T-helper 2 cell treated with Interferon-gamma antibody and Interleukin-4, amounts not matched to agents 5 μg/mL and 100 μg/mL, for 36 hours (primary cell): ENCODE data around the gene DIDO1.

Experiments
- DNase-seq: peaks from one replicate; pipeline ENCODE4 v3.0.0; 2021; ENCODE audit warnings: low spot score
- H3K27ac Mint-ChIP-seq: one replicate; pipeline ENCODE4 v1.8.0; 2021; ENCODE audit warnings: mild to moderate bottlenecking, mixed read lengths
- H3K27me3 Mint-ChIP-seq: one replicate; pipeline ENCODE4 v1.8.0; 2021; ENCODE audit warnings: low read depth, mixed read lengths
- H3K36me3 Mint-ChIP-seq: one replicate; pipeline ENCODE4 v1.8.0; 2021; ENCODE audit warnings: low read depth, mixed read lengths
- H3K4me1 Mint-ChIP-seq: one replicate; pipeline ENCODE4 v1.8.0; 2021; ENCODE audit warnings: low read depth, mixed read lengths
- H3K4me3 Mint-ChIP-seq: one replicate; pipeline ENCODE4 v1.8.0; 2022; ENCODE audit warnings: mild to moderate bottlenecking, moderate library complexity, mixed read lengths
- H3K9me3 Mint-ChIP-seq: one replicate; pipeline ENCODE4 v1.8.0; 2021; ENCODE audit warnings: mixed read lengths

Gene DIDO1

DNA sequence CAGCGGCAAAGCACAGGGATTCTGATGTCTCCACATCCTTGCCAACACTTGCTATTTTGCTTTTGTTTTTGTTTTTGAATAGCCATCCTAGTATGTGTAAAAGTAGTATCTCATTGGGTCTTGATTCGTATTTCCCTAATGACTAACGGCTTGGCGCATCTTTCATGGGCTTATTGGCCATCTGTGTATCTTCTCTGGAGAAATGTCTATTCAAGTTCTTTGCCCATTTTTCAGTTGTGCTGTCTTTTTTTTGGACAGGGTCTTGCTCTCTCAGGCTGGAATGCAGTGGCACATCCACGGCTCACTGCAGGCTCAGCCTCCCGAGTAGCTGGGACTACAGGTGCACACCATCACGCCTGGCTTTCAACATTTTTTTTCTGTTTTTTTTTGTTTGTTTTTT is 82.1 kb downstream of the DIDO1 start:
- no peak overlapping the region for H3K27ac Mint-ChIP-seq
- H3K9me3 Mint-ChIP-seq, result no peaks in the 10 kb centered on the region
- no peak for DNase-seq
- no peaks in the 10 kb centered on the region for H3K27me3 Mint-ChIP-seq
- H3K36me3 Mint-ChIP-seq, result peaks cover 2% of the 10 kb centered on the region
- H3K4me3 Mint-ChIP-seq, result no peak overlapping the region
- H3K4me1 Mint-ChIP-seq, result no peaks in the 10 kb centered on the region

GRCh38 chr20:62843656-62844055 is 82.6 kb downstream of the DIDO1 start:
- DNase-seq, result no peak
- Mint-ChIP-seq H3K9me3 (no peaks in the 10 kb centered on the region), H3K27ac (no peak overlapping the region), H3K36me3 (peaks cover 2% of the 10 kb centered on the region), H3K4me1 (no peaks in the 10 kb centered on the region), H3K27me3 (no peaks in the 10 kb centered on the region), H3K4me3 (no peak overlapping the region)

- H3K4me3 Mint-ChIP-seq, result no peak overlapping the region
- H3K4me1 Mint-ChIP-seq, result no peaks in the 10 kb centered on the region
- no peak overlapping the region for H3K27ac Mint-ChIP-seq
- no peak for DNase-seq
- no peaks in the 10 kb centered on the region for H3K27me3 Mint-ChIP-seq
- peaks cover 2% of the 10 kb centered on the region for H3K36me3 Mint-ChIP-seq
- no peaks in the 10 kb centered on the region for H3K9me3 Mint-ChIP-seq
Measured at GRCh38 chr20:62841705-62842212, 84.5 kb downstream of the DIDO1 start.

GRCh38 chr20:62840244-62841197 is 85.8 kb downstream of the DIDO1 start:
- DNase-seq, result no peak
- Mint-ChIP-seq H3K27me3 (no peaks in the 10 kb centered on the region), H3K9me3 (no peaks in the 10 kb centered on the region), H3K4me3 (no peak overlapping the region), H3K27ac (no peak overlapping the region), H3K36me3 (peaks cover 2% of the 10 kb centered on the region), H3K4me1 (no peaks in the 10 kb centered on the region)

- Mint-ChIP-seq H3K27me3 (no peaks in the 10 kb centered on the region), H3K9me3 (no peaks in the 10 kb centered on the region), H3K36me3 (peaks cover 2% of the 10 kb centered on the region), H3K4me3 (no peak overlapping the region), H3K27ac (no peak overlapping the region), H3K4me1 (no peaks in the 10 kb centered on the region)
- DNase-seq, result no peak
Measured at GRCh38 chr20:62839816-62840215, 86.5 kb downstream of the DIDO1 start.

GRCh38 chr20:62839261-62839660 is 87.0 kb downstream of the DIDO1 start:
- Mint-ChIP-seq H3K9me3 (no peaks in the 10 kb centered on the region), H3K4me1 (no peaks in the 10 kb centered on the region), H3K27me3 (no peaks in the 10 kb centered on the region), H3K36me3 (peaks cover 2% of the 10 kb centered on the region), H3K27ac (no peak overlapping the region), H3K4me3 (no peak overlapping the region)
- no peak for DNase-seq

DNA sequence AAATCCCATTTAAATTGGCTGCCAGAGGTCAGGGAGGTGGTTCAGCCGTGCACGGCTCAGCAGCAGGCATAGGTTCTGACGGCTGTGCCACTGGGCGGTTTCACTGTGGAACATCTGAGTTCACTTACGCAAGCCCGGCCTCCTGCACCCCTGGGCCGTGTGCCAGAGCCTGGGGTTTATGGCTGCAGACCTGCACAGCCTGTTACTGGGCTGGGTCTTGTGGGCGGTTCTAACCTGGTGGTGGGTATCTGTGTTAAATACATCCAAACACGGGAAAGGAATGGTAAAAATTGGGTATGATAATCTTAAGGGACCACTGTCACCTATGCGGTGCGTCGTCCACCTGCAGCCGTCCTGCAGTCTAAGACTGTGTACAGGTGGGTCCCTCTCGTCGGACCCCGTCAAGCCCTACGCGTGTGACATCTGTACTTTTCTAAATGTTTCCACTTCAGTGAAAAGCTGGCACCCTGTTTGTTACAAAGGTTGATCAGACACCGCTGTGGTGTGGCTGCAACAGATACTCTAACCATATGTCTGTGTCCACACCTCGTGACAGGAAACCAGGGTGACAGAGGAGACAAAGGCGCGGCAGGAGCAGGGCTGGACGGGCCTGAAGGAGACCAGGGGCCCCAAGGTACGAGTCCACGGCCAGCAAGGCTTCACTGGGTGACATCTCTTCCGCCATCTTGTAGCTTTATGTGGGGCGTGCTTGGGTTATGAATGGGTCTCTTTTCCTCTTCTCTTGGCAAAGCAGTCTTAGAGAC is 88.0 kb downstream of the DIDO1 start:
- DNase-seq, result no peak
- Mint-ChIP-seq H3K27me3 (no peaks in the 10 kb centered on the region), H3K36me3 (no peaks in the 10 kb centered on the region), H3K9me3 (no peaks in the 10 kb centered on the region), H3K4me1 (no peaks in the 10 kb centered on the region), H3K4me3 (no peak overlapping the region), H3K27ac (no peak overlapping the region)

DNA sequence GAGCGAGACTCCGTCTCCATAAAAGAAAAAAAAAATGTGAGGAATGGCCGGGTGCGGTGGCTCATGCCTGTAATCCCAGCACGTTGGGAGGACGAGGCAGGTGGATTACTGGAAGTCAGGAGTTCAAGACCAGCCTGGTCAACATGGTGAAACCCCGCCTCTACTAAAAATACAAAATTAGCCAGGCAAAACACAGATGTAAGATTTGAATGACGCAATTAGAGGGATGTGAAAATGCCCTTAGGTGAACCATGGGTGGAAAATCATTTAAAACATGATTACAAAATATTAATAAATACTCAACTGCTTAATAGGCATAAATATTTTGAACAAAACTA is 88.5 kb downstream of the DIDO1 start:
- no peaks in the 10 kb centered on the region for H3K36me3 Mint-ChIP-seq
- H3K27me3 Mint-ChIP-seq, result no peaks in the 10 kb centered on the region
- no peaks in the 10 kb centered on the region for H3K9me3 Mint-ChIP-seq
- no peak overlapping the region for H3K27ac Mint-ChIP-seq
- H3K4me3 Mint-ChIP-seq, result no peak overlapping the region
- no peak for DNase-seq
- peaks cover 2% of the 10 kb centered on the region for H3K4me1 Mint-ChIP-seq

DNA sequence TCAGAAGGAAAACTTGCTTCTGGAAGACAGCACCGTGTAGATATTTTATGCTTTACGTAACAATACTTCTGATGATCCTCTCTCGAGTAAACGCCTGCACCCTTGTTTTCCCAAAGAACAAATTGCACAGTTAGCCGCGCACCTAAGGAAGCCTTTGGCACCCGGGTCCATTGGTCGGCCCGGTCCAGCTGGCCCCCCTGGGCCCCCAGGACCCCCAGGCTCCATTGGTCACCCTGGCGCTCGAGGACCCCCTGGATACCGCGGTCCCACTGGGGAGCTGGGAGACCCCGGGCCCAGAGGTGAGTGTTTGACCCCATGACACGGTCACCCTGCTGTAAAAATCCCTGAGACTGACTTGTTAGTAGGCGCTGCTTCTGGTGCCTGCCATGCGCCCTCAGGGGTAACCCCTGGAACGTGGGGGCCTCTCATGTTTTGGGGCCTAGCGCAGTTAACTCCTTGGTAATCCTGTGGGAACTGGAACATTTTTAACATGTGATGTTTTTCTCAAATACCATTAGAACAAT is 89.3 kb downstream of the DIDO1 start:
- Mint-ChIP-seq H3K4me3 (no peak overlapping the region), H3K36me3 (no peaks in the 10 kb centered on the region), H3K27me3 (no peaks in the 10 kb centered on the region), H3K4me1 (peaks cover 8% of the 10 kb centered on the region), H3K27ac (no peak overlapping the region), H3K9me3 (no peaks in the 10 kb centered on the region)
- no peak for DNase-seq

- Mint-ChIP-seq H3K4me3 (no peak overlapping the region), H3K4me1 (peaks cover 8% of the 10 kb centered on the region), H3K27ac (no peak overlapping the region), H3K27me3 (no peaks in the 10 kb centered on the region), H3K36me3 (no peaks in the 10 kb centered on the region), H3K9me3 (no peaks in the 10 kb centered on the region)
- DNase-seq, result no peak
Measured at GRCh38 chr20:62835931-62836861, 90.1 kb downstream of the DIDO1 start.

GRCh38 chr20:62834967-62835730 is 91.2 kb downstream of the DIDO1 start:
- Mint-ChIP-seq H3K9me3 (no peaks in the 10 kb centered on the region), H3K4me3 (no peak overlapping the region), H3K27ac (no peak overlapping the region), H3K4me1 (peaks cover 8% of the 10 kb centered on the region), H3K27me3 (no peaks in the 10 kb centered on the region), H3K36me3 (no peaks in the 10 kb centered on the region)
- no peak for DNase-seq

DNA sequence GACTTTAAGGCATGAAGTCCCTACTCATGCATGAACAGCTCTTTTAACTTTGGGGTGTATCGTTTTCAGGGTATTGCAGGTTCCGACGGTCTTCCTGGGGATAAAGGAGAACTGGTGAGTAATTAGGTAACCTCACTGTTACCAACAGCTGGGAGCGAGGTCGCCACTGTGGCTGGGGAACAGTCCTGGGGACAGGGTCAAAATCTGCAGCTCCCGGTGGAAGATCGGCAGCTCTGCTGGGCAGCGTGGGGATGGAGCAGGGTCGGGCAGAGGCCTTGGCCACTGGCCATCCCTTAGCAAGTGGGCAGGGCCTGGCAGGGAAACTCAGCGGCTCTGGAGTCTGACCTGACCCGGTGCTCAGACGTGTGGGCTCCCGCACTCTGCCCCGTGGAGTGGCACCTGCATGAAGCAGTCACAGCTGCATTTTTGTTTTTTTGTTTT is 93.3 kb downstream of the DIDO1 start:
- Mint-ChIP-seq H3K27ac (no peak overlapping the region), H3K4me1 (peaks cover 8% of the 10 kb centered on the region), H3K4me3 (peak overlapping the region; percentile 28), H3K9me3 (no peaks in the 10 kb centered on the region), H3K36me3 (no peaks in the 10 kb centered on the region), H3K27me3 (no peaks in the 10 kb centered on the region)
- no peak for DNase-seq
